ENCODE results near the gene PAK6.

DNA sequence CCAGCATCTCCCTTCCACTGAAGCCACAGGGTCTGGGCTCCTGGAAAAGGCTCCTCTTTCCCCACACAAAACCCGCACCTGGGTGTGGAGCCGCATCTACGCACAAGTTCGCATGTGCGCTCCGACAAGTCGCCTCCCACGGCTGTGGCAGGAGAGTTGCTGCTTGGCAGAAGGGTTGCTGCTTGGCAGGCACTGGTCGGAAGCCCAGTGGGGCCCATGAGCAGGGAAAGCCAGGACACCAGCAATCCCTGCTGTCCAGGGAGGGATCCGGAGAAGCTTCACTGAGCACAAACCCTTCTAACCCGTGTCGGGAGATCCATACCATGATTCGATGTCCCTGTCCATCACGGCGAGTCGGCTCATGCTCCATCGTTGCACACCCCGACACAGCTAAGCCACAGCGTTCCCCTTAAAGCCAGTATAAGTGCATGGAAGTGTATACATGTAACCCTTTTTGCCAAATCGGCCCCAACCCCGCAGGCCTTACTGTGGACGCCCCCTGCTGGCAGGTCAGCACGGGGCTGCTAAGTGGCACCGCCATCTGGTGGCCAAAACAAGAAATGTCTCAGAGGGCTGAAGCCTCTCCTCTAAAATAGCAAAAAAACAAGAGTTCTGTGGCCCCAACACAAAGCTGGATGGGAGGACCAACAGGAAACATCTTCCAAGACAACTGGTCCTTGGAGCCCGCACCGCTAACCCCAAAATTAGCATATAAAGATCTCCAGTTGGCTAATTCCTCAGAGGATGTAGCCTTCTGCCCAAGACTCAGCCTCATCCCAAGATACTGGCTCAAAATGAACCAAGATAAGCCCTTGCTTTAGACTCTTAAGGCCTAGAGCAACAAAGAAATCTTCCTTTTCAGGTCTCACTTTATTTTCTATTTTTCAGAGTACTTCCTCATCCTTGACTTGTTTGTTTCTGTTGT, 35.7 kb downstream of the PAK6 start:
- TF ChIP-seq, protein P1, sequence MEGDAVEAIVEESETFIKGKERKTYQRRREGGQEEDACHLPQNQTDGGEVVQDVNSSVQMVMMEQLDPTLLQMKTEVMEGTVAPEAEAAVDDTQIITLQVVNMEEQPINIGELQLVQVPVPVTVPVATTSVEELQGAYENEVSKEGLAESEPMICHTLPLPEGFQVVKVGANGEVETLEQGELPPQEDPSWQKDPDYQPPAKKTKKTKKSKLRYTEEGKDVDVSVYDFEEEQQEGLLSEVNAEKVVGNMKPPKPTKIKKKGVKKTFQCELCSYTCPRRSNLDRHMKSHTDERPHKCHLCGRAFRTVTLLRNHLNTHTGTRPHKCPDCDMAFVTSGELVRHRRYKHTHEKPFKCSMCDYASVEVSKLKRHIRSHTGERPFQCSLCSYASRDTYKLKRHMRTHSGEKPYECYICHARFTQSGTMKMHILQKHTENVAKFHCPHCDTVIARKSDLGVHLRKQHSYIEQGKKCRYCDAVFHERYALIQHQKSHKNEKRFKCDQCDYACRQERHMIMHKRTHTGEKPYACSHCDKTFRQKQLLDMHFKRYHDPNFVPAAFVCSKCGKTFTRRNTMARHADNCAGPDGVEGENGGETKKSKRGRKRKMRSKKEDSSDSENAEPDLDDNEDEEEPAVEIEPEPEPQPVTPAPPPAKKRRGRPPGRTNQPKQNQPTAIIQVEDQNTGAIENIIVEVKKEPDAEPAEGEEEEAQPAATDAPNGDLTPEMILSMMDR (conservative IDR thresholded peaks at IDR 0.05; ENCODE audit: low read depth, low read length): peak; percentile 100
- no peak for TF ChIP-seq EZH2 (IDR thresholded peaks at IDR 0.05; ENCODE audit: low read length, unreplicated experiment)
- TF ChIP-seq EZH2phosphoT487 (IDR thresholded peaks at IDR 0.05; ENCODE audit: borderline replicate concordance, low read length): no peak
